HFF-Myc (cell line): ENCODE measurements around the gene LRRC53.

Source experiments
- DNase-seq: peaks from one replicate; pipeline ENCODE4 v3.0.0-alpha.2; 2011; ENCODE audit warnings: low read depth; ENCODE audit errors: extremely low read depth
- H3K4me3 ChIP-seq: replicated peaks from 2 replicates; pipeline ENCODE4 v1.5.1; 2011; ENCODE audit warnings: low read depth, mild to moderate bottlenecking, control low read depth, low read length
- TF ChIP-seq, protein P1 (sequence below): IDR thresholded peaks from 2 replicates; pipeline ENCODE4 v1.5.1; 2012; ENCODE audit warnings: mild to moderate bottlenecking, low read depth, low read length, control low read depth; ENCODE audit errors: missing control alignments

Gene LRRC53

DNA sequence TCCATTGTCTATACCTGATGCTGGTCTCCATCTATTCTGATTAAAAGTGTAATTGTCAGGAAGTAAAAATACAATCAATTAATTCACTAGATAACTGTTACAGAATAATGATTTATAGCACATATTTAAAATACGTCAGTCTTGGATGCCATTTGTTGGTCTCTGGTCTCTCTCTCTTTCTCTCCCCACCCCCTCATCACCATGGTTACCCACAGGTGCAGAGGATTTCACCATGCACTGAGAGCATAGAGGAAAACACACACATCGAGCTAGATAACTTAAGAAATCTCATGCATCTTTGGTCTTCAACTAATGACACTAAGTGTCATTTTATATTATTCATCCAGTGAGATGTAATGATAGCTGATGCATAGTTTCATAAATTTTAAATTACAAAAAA lies 33.4 kb downstream of the LRRC53 start:
- DNase-seq, result no peak
- no peak overlapping the region for H3K4me3 ChIP-seq
- TF ChIP-seq, protein P1, sequence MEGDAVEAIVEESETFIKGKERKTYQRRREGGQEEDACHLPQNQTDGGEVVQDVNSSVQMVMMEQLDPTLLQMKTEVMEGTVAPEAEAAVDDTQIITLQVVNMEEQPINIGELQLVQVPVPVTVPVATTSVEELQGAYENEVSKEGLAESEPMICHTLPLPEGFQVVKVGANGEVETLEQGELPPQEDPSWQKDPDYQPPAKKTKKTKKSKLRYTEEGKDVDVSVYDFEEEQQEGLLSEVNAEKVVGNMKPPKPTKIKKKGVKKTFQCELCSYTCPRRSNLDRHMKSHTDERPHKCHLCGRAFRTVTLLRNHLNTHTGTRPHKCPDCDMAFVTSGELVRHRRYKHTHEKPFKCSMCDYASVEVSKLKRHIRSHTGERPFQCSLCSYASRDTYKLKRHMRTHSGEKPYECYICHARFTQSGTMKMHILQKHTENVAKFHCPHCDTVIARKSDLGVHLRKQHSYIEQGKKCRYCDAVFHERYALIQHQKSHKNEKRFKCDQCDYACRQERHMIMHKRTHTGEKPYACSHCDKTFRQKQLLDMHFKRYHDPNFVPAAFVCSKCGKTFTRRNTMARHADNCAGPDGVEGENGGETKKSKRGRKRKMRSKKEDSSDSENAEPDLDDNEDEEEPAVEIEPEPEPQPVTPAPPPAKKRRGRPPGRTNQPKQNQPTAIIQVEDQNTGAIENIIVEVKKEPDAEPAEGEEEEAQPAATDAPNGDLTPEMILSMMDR, result no peak

DNA sequence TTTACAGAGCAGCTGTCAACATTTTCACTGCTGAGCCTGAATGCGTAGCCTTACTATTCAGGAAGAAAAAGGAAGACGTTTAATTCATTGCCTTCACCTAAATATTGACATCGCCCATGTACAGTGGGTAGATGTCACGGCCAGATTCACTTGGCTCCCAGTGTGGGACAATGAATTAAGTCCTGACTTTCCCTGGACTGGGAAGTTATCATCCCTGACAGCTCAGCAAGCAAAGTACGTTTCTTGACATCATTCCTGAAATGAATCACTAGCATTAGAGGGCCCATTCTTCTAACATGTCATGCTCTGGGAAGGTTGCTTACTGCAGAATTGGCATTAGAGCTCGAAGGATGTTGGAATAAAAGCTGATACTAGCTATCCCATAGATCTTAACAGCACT lies 37.8 kb downstream of the LRRC53 start:
- DNase-seq, result no peak
- TF ChIP-seq, protein P1, result no peak

DNA sequence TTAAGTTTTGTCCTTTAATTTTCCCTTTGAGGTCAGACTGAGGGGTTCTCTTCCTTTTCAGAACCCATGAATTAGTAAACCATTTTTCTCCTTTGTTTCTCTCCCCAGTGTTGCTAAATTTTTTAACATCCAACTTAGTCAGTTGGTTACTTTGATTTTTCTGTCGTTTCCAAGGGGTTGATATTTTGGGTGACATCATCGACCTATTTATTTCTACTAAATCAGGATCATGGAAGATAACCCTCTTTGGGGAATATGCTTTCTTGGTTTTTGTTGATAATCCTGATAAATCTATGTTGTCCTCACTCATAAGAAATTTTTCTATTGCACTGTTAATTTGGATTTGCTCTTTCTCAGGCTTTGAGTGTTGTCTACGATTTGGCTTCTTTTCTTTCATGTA lies 40.9 kb downstream of the LRRC53 start:
- TF ChIP-seq, protein P1, result no peak
- no peak overlapping the region for H3K4me3 ChIP-seq
- DNase-seq, result no peak

More for the DNA sequence above, 37.8 kb downstream of the LRRC53 start:
- no peak overlapping the region for H3K4me3 ChIP-seq

DNA sequence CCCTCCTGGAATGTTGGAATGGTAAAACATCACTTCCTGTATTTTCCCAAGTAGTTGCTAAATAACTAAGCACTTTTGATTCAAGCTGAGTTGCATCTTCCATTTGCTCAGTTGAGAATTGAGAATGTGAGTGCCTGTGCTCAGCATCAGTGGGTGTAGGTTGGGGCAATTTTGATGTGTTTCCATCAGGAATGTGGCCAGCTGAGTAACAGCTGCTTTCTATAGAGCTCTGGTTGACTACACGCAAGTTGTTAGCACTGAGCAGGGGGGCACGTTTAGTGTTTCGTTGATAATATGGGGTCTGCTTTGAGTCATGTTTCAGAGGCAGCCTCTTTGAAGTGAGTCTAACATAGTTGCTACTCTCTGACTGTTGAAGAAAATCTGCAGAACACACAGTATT lies 41.5 kb downstream of the LRRC53 start:
- no peak overlapping the region for H3K4me3 ChIP-seq
- TF ChIP-seq, protein P1, result no peak
- no peak for DNase-seq

DNA sequence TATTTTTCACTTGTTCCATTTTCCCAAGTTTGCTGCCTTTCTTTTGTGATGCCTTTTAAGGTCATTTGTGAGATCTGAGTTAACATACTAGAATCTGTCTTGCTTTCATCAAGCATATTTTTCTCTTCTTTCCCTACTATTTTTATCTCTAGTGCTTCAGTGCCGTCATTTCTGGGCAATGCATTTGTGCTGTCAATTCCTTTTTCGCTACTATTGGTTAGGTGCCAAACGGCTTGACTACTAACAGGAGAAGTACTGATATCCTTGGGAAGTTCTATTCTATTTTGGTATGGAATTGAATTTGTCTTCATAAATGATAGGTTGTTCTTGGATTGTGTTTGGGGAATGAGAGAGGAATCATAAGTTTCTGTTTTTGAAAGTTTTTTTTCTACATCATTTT lies 42.2 kb downstream of the LRRC53 start:
- DNase-seq, result no peak
- TF ChIP-seq, protein P1, result no peak

GRCh38 chr1:74468982-74469603 lies 43.3 kb downstream of the LRRC53 start:
- H3K4me3 ChIP-seq, result no peak overlapping the region
- TF ChIP-seq, protein P1, result peak; percentile 41
- peak; percentile 11 for DNase-seq

More for the DNA sequence above, 42.2 kb downstream of the LRRC53 start:
- no peak overlapping the region for H3K4me3 ChIP-seq
